M059J (cell line): ENCODE results near the gene PRKN. TPM values are rescaled to one million over a fixed set of nuclear protein-coding genes. Genes with fewer than 3 reads are reported as not detected.
"Not testable (repeated sequence)": the region's sequence is repeated elsewhere in the genome, so short reads cannot be mapped to it uniquely, and the experiment has no call there.

Experiments used
- DNase-seq: peaks from one replicate; pipeline ENCODE4 v3.0.0-alpha.2; 2012; ENCODE audit warnings: low read depth
- total RNA-seq: library from RNA; depleted of rRNA; stranded (reverse); fragments of >200 nt; shearing (Covaris generic); gene quantifications from 2 replicates; pipeline ENCODE4 v1.2.3, GENCODE V29; 2014

The PRKN gene
- total RNA-seq, 1 experiment from 2014 or later: 0.07 TPM

DNA sequence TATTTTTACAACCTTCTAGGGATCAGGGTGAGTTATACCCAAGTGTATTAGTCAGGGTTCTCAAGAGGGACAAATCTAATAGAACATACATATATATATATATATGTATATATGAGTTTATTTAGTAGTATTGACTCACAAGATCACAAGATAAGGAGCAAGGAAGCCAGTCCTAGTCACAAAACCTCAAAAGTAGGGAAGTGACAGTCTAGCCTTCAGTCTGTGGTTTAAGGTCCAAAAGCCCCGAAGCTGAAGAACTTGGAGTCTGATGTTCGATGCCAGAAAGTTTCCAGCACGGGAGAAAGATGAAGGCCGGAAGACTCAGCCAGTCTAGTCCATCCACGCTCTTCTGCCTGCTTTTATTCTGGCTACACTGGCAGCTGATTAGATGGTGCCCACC is 821.0 kb downstream of the PRKN start:
- DNase-seq: no peak

GRCh38 chr6:161903584-161904212 is 823.9 kb downstream of the PRKN start:
- no peak for DNase-seq

DNA sequence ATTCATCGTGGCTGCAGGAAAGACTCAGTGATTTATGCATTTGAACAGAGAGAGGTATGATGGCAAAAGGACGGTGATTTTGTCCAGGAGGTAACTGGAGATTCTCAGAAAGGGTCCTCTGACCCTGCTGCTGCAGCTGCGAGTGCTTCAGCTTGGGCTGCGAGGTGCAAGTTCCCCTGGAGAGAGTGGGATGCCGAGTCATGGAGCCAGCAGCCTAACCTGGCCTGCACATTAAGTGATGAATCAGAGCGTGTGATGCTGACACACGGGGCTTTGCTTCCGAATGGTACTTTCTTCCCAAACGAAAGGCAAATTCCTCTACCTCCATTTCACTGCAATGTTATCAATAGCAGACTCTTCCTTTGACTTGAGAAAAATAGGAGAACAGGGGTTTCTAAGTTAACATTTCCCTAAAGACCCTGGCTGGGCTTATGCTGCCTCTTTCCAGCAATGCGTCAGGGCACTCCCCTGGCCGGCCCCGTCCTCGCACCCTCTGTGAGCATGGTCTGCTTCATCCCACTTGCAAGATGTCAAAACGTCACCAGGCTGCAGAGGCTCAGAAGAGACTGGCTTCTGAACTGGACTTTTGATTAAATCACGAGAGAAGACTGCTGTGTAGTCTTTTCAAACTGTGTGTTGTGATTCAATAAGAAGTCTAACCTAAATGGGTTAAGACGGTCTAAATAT is 825.7 kb downstream of the PRKN start:
- no peak for DNase-seq

DNA sequence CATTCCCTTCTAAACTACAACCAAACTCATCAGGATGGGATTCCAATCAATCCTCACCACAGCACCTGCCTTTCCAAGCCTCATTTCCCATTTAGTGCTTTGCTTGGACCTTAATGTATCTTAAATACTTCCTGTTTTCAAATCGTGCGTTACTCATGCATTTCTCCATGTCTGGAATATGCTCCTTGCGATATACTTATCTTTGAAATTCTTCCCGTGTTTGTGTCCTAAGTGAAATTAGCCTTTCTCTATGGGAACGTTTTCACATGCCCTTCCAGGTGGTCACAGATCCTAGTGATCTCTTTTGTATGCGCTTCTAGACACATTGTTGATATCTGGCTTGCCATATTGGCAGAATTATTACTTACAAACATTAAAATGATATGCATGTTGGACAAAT is 833.1 kb downstream of the PRKN start:
- DNase-seq: no peak

DNA sequence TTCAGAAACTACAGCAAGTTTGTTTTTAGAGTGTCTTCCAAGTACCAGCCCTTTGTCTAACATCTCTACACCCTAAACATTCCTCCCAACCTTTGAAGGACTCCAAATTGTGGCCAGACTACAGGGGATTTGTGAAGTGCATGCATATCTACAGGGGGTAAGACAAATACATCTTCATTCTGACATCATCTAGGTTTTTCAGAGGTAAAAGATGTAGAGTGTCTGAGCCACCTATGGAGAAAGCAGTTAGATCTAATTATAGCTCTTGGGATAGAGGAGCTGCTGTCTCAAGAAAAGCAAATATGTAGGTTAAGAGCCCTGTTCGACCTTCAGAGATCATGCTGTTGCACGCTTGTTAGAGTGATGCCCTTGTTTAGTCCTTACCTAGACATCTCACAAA is 836.0 kb downstream of the PRKN start:
- DNase-seq: no peak

DNA sequence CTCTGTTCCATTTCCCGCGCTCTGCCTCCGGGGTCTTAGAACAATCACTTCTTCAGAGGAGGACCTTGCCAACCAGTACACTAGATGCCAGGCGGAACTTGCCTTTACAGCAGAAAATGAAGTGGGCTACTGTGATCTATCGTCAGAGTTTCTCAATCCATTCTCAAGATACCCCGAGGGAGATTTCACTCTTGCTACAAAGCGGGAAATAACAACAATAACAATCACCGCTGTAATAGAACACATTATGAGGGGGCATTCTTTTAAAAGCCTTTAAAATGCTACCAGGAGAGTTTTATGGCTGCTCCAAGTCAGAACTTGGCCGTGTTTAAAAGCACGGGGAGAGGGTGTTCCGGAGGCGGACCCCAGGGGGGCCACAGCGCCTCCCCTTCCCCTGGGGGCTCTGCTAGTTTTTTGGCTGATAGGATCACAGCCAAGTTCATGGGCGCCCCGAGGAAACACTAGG is 836.7 kb downstream of the PRKN start:
- no peak for DNase-seq

DNA sequence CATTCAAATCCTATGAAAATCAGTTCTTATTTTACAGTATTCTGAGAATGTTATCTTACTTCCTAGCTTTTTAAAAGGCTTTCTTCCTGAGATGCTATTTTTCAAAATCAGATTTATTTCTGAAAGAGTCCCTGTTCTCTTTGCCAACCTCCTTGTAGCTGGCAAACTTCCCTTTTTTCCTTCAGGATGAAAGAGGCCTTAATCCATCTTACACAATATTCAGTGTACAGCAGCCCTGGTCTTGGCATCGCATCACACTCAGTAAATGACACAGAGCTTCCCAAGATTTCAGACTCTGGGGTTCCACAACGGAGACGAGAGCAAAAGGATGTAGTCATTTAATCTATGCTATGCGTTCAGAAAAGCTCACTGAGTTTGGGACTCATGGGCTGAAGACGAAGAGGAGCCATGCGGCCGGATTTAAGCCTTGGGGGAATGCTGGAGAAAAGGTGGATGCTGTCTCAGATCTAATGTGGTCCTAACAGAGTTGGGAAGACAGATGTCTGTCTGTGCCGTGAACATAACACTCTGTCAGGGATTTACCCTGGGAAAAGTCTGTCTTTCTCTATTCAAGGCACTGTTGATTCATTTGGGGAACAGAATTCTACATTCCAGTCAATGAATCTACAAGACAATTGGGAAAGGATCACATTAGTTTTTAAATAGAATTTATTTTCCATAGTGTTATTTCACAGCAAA is 837.3 kb downstream of the PRKN start:
- DNase-seq: no peak

DNA sequence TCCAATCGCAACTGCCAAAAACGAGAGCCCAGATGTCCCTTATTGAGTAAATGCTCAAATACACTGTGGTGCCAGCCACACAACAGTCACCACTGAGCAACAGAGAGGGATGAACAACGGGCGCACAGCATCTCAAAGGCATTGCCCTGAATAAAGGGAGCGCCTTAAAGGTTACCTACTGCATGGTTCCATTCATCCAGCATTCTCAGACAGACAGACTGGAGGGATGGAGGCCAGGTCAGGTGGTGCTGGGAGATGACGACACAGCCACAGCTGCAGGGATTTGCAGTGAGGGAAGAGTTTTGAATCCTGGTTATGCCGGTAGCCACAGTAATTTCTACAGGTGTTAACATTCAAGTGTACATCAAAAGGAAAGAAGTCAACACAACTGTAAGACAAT is 838.2 kb downstream of the PRKN start:
- no peak for DNase-seq

- DNase-seq: not testable (repeated sequence)
Measured at GRCh38 chr6:161886545-161886944, 841.0 kb downstream of the PRKN start.

- DNase-seq: no peak
Measured at GRCh38 chr6:161884782-161885181, 842.8 kb downstream of the PRKN start.

DNA sequence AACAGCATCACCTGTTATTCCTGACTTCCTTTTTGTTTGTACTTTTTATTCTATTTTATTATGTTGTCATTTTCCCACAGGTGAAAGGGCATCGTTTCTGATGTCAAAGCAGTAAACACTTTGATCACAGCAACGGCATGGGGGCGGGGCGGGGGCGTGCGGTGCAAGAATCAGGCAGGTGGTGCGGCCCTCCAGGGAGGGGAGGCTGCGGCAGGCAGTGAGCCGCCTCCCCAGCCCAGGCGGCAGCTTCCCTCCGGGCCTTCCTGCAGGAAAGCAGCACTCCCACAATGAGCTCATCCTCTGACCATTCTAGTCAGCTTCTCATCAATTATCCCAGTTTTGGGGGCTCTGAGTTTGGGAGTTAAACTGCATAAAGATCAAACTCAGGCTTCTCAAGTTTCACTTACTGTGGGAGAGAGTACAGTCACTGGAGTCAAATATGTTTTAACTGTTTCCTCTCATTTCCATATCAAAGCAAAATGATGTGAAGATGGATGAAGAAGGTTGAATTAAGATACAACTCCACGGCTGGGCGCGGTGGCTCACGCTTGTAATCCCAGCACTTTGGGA is 845.3 kb downstream of the PRKN start:
- DNase-seq: no peak

DNA sequence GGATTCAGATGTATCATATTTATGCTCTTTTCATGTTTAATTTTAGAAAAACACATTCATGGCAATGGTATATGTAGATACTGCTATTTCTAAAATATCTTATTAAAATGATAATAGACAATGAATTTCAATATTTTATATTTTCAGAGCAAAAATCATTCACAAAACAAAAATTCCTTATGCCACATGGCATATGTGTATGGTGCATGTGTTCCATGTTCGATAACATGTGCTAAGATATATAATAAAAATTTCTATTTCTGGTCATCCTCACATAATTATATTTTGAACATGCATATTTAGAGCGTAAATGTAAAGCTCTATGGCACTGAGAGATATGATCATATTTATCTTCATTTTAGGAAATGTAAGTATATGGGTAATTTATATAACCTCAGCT is 847.5 kb downstream of the PRKN start:
- no peak for DNase-seq

GRCh38 chr6:161876231-161876630 is 851.3 kb downstream of the PRKN start:
- no peak for DNase-seq

DNA sequence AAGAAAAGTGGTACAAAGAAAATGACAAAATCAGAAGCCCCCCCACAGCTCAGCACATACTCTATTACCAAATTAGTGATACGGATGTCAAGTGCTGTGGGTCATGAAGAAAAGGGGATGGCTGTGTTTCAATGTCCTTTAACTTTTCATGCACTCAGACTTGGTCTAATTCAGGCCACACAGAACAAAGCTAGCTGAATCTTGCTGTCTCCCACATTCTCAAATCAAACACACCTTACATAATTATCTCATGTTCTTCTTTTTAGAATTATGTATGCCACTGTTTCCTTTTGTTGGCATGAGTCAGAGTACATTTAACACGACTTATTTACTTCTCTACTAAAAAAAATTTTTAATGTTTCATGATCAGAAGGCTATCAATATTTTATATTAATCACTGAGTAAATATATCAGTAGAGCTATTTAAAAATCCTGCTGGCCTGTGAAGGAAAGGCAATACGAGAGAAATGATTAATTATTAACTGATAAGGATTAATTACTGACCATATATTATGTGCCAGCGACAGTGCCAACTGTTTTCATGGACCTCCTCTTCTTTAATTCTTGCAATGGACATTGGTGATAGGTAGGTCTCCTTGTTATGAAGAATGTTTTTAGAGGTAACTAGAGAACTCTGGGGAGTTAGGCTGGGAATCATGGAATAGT is 857.2 kb downstream of the PRKN start:
- DNase-seq: no peak

DNA sequence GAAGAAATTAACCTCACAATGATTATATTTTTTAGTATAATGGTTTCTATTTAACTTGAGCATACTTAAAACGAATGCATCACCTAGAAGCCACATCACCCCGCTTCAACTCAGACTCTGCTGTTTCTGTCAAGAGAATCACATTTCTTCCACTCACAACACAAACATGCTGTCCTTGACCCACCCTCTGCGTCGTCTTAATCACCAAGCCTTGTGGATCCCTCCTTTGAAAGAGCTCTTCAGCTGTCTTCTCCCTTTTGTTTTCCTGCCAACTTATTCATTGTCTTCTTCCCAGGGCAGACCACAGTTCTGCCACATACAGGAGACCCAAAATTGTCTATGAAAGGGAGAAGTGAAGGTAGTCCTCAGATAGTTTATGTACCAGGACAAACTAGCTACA is 858.1 kb downstream of the PRKN start:
- DNase-seq: no peak

- DNase-seq: no peak
Measured at GRCh38 chr6:161866570-161866969, 861.0 kb downstream of the PRKN start.

- DNase-seq: not testable (repeated sequence)
Measured at GRCh38 chr6:161861061-161861460, 866.5 kb downstream of the PRKN start.

DNA sequence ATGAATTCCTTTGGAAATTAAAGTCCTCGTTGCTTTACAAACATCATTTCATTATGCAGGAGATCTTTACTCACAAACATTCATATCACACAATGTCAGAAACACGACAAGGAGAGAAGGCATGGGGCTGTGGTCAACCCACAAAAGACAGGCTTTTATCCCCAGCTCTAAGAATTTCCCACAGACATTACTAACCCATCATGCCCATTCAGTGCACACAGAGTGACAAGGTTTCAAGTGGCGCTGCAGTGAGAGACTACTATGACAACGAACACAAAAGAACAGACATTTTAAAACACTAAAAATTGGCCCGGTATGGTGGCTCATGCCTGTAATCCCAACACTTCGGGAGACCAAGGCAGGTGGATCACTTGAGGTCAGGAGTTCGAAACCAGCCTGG is 873.9 kb downstream of the PRKN start:
- no peak for DNase-seq

GRCh38 chr6:161851486-161851885 is 876.1 kb downstream of the PRKN start:
- not testable (repeated sequence) for DNase-seq

DNA sequence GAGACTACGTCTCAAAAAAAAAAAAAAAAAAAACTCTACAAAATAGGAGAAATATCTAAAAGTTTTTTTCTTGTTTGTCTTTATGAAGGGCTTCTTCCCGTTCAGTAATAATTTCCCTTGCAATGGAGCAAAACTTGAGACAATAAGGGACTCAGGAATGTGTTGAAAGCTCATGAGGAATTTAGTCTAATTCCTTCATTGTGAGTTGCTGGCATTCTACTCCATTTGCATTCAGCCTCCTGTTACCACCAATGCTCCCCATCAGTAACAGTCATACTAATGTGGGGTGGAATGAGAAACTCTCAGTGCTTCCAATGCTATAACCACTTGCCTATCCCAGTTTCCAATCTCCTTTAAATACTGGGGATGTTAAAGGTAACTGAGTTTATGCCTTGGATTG is 877.0 kb downstream of the PRKN start:
- DNase-seq: no peak

DNA sequence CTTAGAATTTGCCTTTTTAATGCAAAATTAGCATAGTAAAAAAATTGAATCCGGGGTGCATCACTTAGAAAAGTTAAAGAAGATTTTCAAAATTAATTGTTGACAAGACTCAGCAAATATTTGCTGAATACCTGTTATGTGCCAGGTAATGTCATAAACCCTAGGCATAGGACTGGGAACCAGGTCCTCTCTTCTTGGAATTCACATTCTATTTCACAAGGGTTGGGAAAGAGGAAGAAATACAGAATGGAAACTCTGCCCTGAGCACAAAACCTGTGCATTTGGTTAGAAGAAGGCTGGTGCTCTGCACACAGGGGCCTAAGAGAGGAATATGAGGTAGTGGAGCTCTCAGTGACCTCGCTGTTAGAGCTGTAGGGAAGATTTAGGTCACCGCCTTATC is 879.9 kb downstream of the PRKN start:
- DNase-seq: no peak

GRCh38 chr6:161844804-161845203 is 882.8 kb downstream of the PRKN start:
- no peak for DNase-seq
